CD4-positive, alpha-beta memory T cell (primary cell): ENCODE results near the gene SLC46A1. TPM values are rescaled to one million over a fixed set of nuclear protein-coding genes. Genes with fewer than 3 reads are reported as not detected.

ENCODE experiments used
- CTCF ChIA-PET: fragments of 350-600 bp; sonication (Branson Sonifier 250); formaldehyde crosslinking; loops from one replicate; lab custom pipeline; 2021; ENCODE audit warnings: inconsistent platforms; ENCODE audit not compliant: partially characterized antibody; lab: Charles Lee
- POLR2A ChIA-PET: fragments of 350-600 bp; sonication (Branson Sonifier 250); formaldehyde crosslinking; loops from one replicate; lab custom pipeline; 2021; ENCODE audit not compliant: partially characterized antibody; lab: Charles Lee
- DNase-seq, 5 donors: peaks; one replicate each; pipeline versions ENCODE4 v3.0.0 to v3.0.0-alpha.2; 2020 to 2022; ENCODE audit warnings: mixed read lengths in 1 of 5
- H3K27ac ChIP-seq: one replicate; pipeline ENCODE4 v1.7.0; 2013; ENCODE audit warnings: low read depth, low read length
- H3K27me3 ChIP-seq: 2 replicates; pipeline ENCODE4 v1.7.0; 2013; ENCODE audit warnings: mild to moderate bottlenecking, low read length, moderate library complexity; ENCODE audit not compliant: insufficient read depth
- H3K36me3 ChIP-seq: 2 replicates; pipeline ENCODE4 v1.7.0; 2013; ENCODE audit warnings: mild to moderate bottlenecking, low read length, moderate library complexity; ENCODE audit not compliant: insufficient read depth
- H3K4me1 ChIP-seq: 2 replicates; pipeline ENCODE4 v1.7.0; 2013; ENCODE audit warnings: mild to moderate bottlenecking, low read length, moderate library complexity; ENCODE audit not compliant: insufficient read depth
- H3K4me3 ChIP-seq, 2 donors: one replicate each; pipeline ENCODE4 v1.7.0; 2013; ENCODE audit warnings: low read length in 2 of 2, mild to moderate bottlenecking in 1 of 2
- H3K9me3 ChIP-seq, 2 donors: one replicate each; pipeline ENCODE4 v1.7.0; 2013; ENCODE audit warnings: low read length in 2 of 2, control low read depth in 1 of 2; ENCODE audit not compliant: control insufficient read depth in 1 of 2
- H3K27ac Mint-ChIP-seq, 7 donors: one replicate each; pipeline ENCODE4 v1.8.0; 2020 to 2021; ENCODE audit warnings: mixed read lengths in 7 of 7, mild to moderate bottlenecking in 6 of 7, inconsistent platforms in 3 of 7, moderate library complexity in 3 of 7
- H3K27me3 Mint-ChIP-seq, 2 donors: one replicate each; pipeline ENCODE4 v1.8.0; 2020 to 2021; ENCODE audit warnings: mixed read lengths in 2 of 2
- H3K36me3 Mint-ChIP-seq, 2 donors: one replicate each; pipeline ENCODE4 v1.8.0; 2020 to 2021; ENCODE audit warnings: mixed read lengths in 2 of 2, inconsistent platforms in 1 of 2, mild to moderate bottlenecking in 1 of 2
- H3K4me1 Mint-ChIP-seq, 4 donors: one replicate each; pipeline ENCODE4 v1.8.0; 2020 to 2021; ENCODE audit warnings: mixed read lengths in 4 of 4, mild to moderate bottlenecking in 1 of 4
- H3K4me3 Mint-ChIP-seq, 8 donors: one replicate each; pipeline ENCODE4 v1.8.0; 2020 to 2021; ENCODE audit warnings: mixed read lengths in 8 of 8, mild to moderate bottlenecking in 7 of 8, moderate library complexity in 6 of 8, inconsistent platforms in 3 of 8
- H3K9me3 Mint-ChIP-seq, 8 donors: one replicate each; pipeline ENCODE4 v1.8.0; 2020 to 2021; ENCODE audit warnings: mixed read lengths in 8 of 8, mild to moderate bottlenecking in 5 of 8, inconsistent platforms in 3 of 8, moderate library complexity in 1 of 8
- intact Hi-C: fragments of 100-400 bp; cut with micrococcal nuclease; formaldehyde crosslinking; loops from one replicate; pipeline ENCODE4 v1.15.1; 2023
- polyA plus RNA-seq, 2 donors: library from polyadenylated mRNA; unstranded; fragments of 300-500 nt; fragmentation: Illumina TruSeq; gene quantifications; one replicate each; pipeline ENCODE4 v1.2.3, GENCODE V29; 2021
- total RNA-seq, 2 experiments: library from RNA; stranded (reverse); gene quantifications; one replicate each; pipeline ENCODE4 v1.2.3, GENCODE V29; 2021

SLC46A1 gene
- total and polyA plus RNA-seq, 4 experiments from 2014 or later: 2.3 to 2.6 (median 2.4) TPM; not detected in 1

GRCh38 chr17:28404007-28404406 is 2.0 kb downstream of the SLC46A1 start:
- H3K27ac Mint-ChIP-seq: peak overlapping the region in 1 of 7 donors; percentile 15
- no peaks in the 10 kb centered on the region for H3K9me3 Mint-ChIP-seq
- H3K27me3 Mint-ChIP-seq: peaks cover 3 to 7% of the 10 kb centered on the region in 2 donors
- no peaks in the 10 kb centered on the region for H3K36me3 ChIP-seq
- H3K4me3 Mint-ChIP-seq: peak overlapping the region in 5 of 8 donors; percentile 13 to 63 (median 54)
- no peaks in the 10 kb centered on the region for H3K9me3 ChIP-seq
- H3K27ac ChIP-seq: no peak overlapping the region
- CTCF ChIA-PET: interaction anchor here (2.6 kb wide), 1 partner anchor 13 kb away, joined by 16 read pairs; no protein-coding TSS in a partner anchor
- H3K27me3 ChIP-seq: peaks cover 5% of the 10 kb centered on the region
- intact Hi-C loops: no loop called here
- DNase-seq: no peak
- peaks cover 5 to 26% (median 13%) of the 10 kb centered on the region in 4 donors for H3K4me1 Mint-ChIP-seq
- H3K36me3 Mint-ChIP-seq: no peaks in the 10 kb centered on the region
- POLR2A ChIA-PET: interaction anchor here (0.6 to 3.6 kb wide), 3 partner anchors 19 to 46 kb away, joined by 3 to 11 read pairs (median 4); a partner anchor contains a TSS
- peaks cover 14% of the 10 kb centered on the region for H3K4me1 ChIP-seq
- H3K4me3 ChIP-seq: no peak overlapping the region

GRCh38 chr17:28402844-28403243 is 3.2 kb downstream of the SLC46A1 start:
- H3K27ac ChIP-seq: no peak overlapping the region
- DNase-seq: no peak
- H3K36me3 ChIP-seq: no peaks in the 10 kb centered on the region
- no peaks in the 10 kb centered on the region for H3K9me3 ChIP-seq
- Mint-ChIP-seq H3K27me3 (no peaks in the 10 kb centered on the region), H3K4me1 (peaks cover 5 to 26% (median 13%) of the 10 kb centered on the region in 4 donors), H3K27ac (peak overlapping the region in 1 of 7 donors; percentile 29), H3K4me3 (no peak overlapping the region), H3K9me3 (no peaks in the 10 kb centered on the region), H3K36me3 (peaks cover 0 to 5% of the 10 kb centered on the region in 2 donors)
- intact Hi-C loops: no loop called here
- H3K4me3 ChIP-seq: no peak overlapping the region
- H3K27me3 ChIP-seq: no peaks in the 10 kb centered on the region
- POLR2A ChIA-PET: no interaction called here
- CTCF ChIA-PET: no interaction called here
- H3K4me1 ChIP-seq: peaks cover 14% of the 10 kb centered on the region

GRCh38 chr17:28402224-28402630 is 3.8 kb downstream of the SLC46A1 start:
- ChIA-PET CTCF (interaction anchor here (4.2 kb wide), 1 partner anchor 14 kb away, joined by 19 read pairs; no protein-coding TSS in a partner anchor), POLR2A (interaction anchor here (0.6 kb wide), 1 partner anchor 717 kb away, joined by 3 read pairs; no protein-coding TSS in a partner anchor)
- no peaks in the 10 kb centered on the region for H3K36me3 ChIP-seq
- H3K4me3 ChIP-seq: no peak overlapping the region
- H3K4me1 ChIP-seq: peaks cover 14% of the 10 kb centered on the region
- Mint-ChIP-seq H3K27me3 (no peaks in the 10 kb centered on the region), H3K9me3 (no peaks in the 10 kb centered on the region), H3K27ac (peak overlapping the region in 3 of 7 donors; percentile 12 to 64 (median 41)), H3K4me3 (no peak overlapping the region), H3K4me1 (peaks cover 5 to 26% (median 13%) of the 10 kb centered on the region in 4 donors), H3K36me3 (peaks cover 0 to 9% of the 10 kb centered on the region in 2 donors)
- DNase-seq: no peak
- no peaks in the 10 kb centered on the region for H3K9me3 ChIP-seq
- H3K27ac ChIP-seq: no peak overlapping the region
- intact Hi-C loops: no loop called here
- no peaks in the 10 kb centered on the region for H3K27me3 ChIP-seq

- H3K4me3 ChIP-seq: no peak overlapping the region
- H3K4me1 Mint-ChIP-seq: peaks cover 0 to 16% (median 8%) of the 10 kb centered on the region in 4 donors
- H3K9me3 ChIP-seq: no peaks in the 10 kb centered on the region
- peaks cover 0 to 17% of the 10 kb centered on the region in 2 donors for H3K36me3 Mint-ChIP-seq
- H3K4me1 ChIP-seq: no peaks in the 10 kb centered on the region
- intact Hi-C loops: no loop called here
- H3K9me3 Mint-ChIP-seq: no peaks in the 10 kb centered on the region
- H3K27ac Mint-ChIP-seq: no peak overlapping the region
- H3K27me3 Mint-ChIP-seq: no peaks in the 10 kb centered on the region
- H3K27me3 ChIP-seq: no peaks in the 10 kb centered on the region
- ChIA-PET POLR2A (interaction anchor here (0.7 kb wide), 1 partner anchor 17 kb away, joined by 3 read pairs; no protein-coding TSS in a partner anchor), CTCF (interaction anchor here (1.2 to 4.2 kb wide), 2 partner anchors 8 to 17 kb away, joined by 4 to 19 read pairs; no protein-coding TSS in a partner anchor)
- no peak overlapping the region for H3K27ac ChIP-seq
- peaks cover 8% of the 10 kb centered on the region for H3K36me3 ChIP-seq
- DNase-seq: no peak
- H3K4me3 Mint-ChIP-seq: no peak overlapping the region
Measured at GRCh38 chr17:28399808-28400207, 6.2 kb downstream of the SLC46A1 start.

GRCh38 chr17:28398280-28398981 is 7.6 kb downstream of the SLC46A1 start:
- H3K9me3 ChIP-seq: no peaks in the 10 kb centered on the region
- POLR2A ChIA-PET: no interaction called here
- H3K27ac ChIP-seq: no peak overlapping the region
- Mint-ChIP-seq H3K4me1 (peaks cover 0 to 12% (median 4%) of the 10 kb centered on the region in 4 donors), H3K36me3 (peaks cover 9 to 28% of the 10 kb centered on the region in 2 donors), H3K27ac (peak overlapping the region; percentile 24 to 65 (median 50)), H3K27me3 (no peaks in the 10 kb centered on the region), H3K4me3 (no peak overlapping the region), H3K9me3 (no peaks in the 10 kb centered on the region)
- no peaks in the 10 kb centered on the region for H3K27me3 ChIP-seq
- no peak overlapping the region for H3K4me3 ChIP-seq
- CTCF ChIA-PET: interaction anchor here (1.9 to 4.2 kb wide), 2 partner anchors 18 kb away, joined by 6 to 19 read pairs; no protein-coding TSS in a partner anchor
- intact Hi-C loops: no loop called here
- H3K36me3 ChIP-seq: peaks cover 8% of the 10 kb centered on the region
- H3K4me1 ChIP-seq: no peaks in the 10 kb centered on the region
- DNase-seq: no peak

GRCh38 chr17:28397687-28398279 is 8.2 kb downstream of the SLC46A1 start:
- peak overlapping the region in 5 of 7 donors; percentile 24 to 75 (median 54) for H3K27ac Mint-ChIP-seq
- H3K4me3 ChIP-seq: no peak overlapping the region
- no peak overlapping the region for H3K4me3 Mint-ChIP-seq
- no peak overlapping the region for H3K27ac ChIP-seq
- H3K27me3 Mint-ChIP-seq: no peaks in the 10 kb centered on the region
- no peak for DNase-seq
- H3K9me3 Mint-ChIP-seq: no peaks in the 10 kb centered on the region
- no peaks in the 10 kb centered on the region for H3K9me3 ChIP-seq
- H3K36me3 Mint-ChIP-seq: peaks cover 9 to 28% of the 10 kb centered on the region in 2 donors
- H3K4me1 ChIP-seq: no peaks in the 10 kb centered on the region
- peaks cover 0 to 10% (median 4%) of the 10 kb centered on the region in 4 donors for H3K4me1 Mint-ChIP-seq
- ChIA-PET POLR2A (no interaction called here), CTCF (interaction anchor here (1.9 kb wide), 1 partner anchor 19 kb away, joined by 6 read pairs; no protein-coding TSS in a partner anchor)
- H3K27me3 ChIP-seq: no peaks in the 10 kb centered on the region
- H3K36me3 ChIP-seq: peaks cover 12% of the 10 kb centered on the region
- intact Hi-C loops: no loop called here

GRCh38 chr17:28397275-28397674 is 8.7 kb downstream of the SLC46A1 start:
- Mint-ChIP-seq H3K36me3 (peaks cover 9 to 31% of the 10 kb centered on the region in 2 donors), H3K27ac (peak overlapping the region in 2 of 7 donors; percentile 35 to 54), H3K9me3 (no peaks in the 10 kb centered on the region), H3K27me3 (no peaks in the 10 kb centered on the region), H3K4me3 (no peak overlapping the region), H3K4me1 (peaks cover 0 to 4% (median 1%) of the 10 kb centered on the region in 4 donors)
- POLR2A ChIA-PET: no interaction called here
- intact Hi-C loops: no loop called here
- Histone ChIP-seq H3K27ac (no peak overlapping the region), H3K4me3 (no peak overlapping the region), H3K27me3 (no peaks in the 10 kb centered on the region), H3K36me3 (peaks cover 17% of the 10 kb centered on the region), H3K4me1 (no peaks in the 10 kb centered on the region), H3K9me3 (no peaks in the 10 kb centered on the region)
- no peak for DNase-seq
- CTCF ChIA-PET: interaction anchor here (1.9 kb wide), 1 partner anchor 19 kb away, joined by 6 read pairs; no protein-coding TSS in a partner anchor
